Stimulated activated CD8-positive, alpha-beta memory T cell treated with anti-CD3 and anti-CD28 coated beads, Interleukin-15, amount 100 ng/mL, for 1 hour (primary cell): Measurements from ENCODE around the gene TM9SF2.

Experiments
- DNase-seq: peaks from one replicate; pipeline ENCODE4 v3.0.0-alpha.2; 2020; ENCODE audit warnings: low read depth

The TM9SF2 gene

DNA sequence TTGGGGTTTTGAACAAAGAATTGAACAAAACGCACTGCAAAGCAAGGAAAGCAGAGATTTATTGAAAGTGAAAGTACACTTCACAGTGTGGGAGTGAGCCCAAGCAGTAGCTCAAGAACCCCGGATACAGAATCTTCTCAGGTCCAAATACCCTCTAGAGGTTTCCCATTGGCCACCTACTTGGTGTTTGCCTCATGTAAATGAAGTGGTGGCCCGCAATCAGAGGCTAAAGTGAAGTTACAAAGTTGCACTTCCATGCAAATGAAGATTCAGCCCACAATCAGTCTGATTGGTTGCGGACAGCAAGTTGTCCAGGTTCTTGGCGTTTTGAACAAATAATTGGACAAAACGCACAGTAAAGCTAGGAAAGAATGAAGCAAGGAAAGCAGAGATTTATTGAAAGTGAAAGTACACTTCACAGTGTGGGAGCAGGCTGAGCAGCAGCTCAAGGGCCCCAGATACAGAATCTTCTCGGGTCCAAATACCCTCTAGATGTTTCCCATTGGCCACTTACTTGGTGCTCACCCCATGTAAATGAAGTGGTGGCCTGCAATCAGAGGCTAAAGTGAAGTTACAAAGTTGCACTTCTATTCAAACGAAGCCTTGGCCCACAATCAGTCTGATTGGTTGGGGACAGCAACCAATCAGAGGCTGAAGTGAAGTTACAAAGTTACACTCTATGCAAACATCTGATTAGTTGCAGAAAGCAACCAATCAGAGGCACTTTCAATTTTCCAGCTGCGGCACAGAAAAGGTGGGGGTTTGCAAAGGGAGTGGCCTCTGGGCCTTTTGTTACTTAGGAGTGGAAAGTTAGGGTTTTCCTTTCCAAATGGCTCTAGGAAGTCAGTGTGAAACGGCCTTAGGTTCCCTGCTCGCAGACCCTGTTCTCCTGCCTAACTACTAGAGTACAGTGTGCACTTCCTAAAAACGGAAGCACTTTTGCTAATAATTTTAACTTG lies 4.8 kb upstream of the TM9SF2 start:
- peak; percentile 51 for DNase-seq

DNA sequence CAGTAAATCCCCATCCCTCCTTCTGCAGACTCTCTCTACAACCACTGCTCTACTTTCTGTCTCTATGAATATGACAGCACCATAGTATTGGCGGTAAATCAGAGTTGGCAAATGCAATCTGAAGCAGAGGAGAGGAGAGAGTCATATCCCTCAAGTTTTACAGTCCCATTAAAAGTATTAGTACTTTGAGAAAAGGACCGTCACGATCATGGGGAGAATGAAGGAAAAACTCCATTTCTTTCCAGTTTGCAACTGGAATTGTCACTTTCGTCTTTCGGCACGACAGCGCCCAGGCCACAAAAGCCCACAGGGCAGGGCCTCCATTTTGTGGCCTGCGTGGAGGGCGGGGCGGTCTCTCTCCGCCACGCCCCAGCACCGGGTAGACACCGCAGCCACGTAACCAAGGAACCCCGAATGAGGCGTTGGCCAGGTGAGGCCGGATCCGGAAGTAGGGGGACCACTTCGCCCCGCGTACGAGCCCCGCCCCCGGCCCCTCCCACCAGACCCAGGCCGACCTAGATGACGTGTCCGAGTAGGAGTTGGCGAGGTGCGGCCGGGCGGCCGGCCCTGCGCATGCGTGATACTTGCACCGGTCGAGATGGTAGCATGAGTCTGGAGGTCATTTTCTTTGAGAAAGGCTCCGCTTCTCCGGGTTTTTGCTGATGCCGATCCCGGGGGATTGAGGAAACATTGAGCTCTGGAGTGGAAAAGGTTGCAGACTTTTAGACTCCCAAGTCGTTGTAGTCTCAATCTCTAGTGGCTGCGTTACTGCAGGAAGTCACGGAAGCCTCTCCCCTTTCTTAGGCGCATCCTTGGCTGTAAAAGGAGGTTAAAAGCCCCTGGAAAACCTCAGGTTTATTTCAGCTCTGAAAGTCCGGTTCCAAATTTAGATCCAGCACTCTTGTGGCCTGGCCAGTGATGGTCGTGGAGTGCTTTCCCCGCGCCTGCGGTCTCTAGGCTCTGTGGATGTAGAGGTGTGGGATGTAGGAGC lies 2.8 kb upstream of the TM9SF2 start:
- peak; percentile 88 for DNase-seq

DNA sequence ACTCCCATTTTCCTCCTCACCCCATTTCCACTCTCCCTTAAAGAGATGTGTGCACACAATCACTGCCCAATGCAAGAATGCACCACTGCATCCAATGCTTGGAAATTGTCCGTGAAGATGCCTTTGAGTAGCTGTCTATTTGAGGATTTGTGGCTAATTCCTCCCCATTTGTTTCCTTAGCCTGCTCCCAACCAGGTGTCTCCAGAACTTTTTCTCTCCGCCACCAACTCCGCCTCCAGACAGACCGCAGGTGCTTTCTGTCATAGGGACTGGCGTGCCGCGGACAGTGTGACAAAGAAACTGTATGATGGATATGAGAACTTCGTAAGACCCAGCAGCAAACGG lies 461 bp upstream of the TM9SF2 start:
- no peak for DNase-seq

DNA sequence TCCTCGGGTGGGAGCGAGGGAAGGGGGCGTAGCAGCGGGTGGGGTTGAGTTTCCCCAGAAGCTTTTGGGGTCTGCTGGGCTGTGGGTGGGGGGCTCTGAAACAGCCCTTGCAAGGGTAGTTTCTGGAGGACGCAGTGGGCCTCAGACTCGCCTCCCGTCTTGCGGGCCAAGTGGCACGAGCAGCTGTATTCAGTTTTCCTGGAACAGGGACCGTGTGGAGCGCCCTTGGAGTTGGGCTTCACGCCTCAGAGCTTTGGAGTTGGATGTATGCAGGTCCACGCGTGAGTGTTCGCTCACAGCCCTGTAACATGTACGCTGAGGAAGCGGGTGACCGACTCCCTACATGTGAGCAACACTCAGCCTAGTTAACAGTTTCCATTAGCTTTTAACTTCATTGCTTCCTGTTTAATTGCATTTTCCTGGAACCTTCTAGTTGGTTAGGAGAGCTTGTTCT lies 603 bp downstream of the TM9SF2 start:
- no peak for DNase-seq

DNA sequence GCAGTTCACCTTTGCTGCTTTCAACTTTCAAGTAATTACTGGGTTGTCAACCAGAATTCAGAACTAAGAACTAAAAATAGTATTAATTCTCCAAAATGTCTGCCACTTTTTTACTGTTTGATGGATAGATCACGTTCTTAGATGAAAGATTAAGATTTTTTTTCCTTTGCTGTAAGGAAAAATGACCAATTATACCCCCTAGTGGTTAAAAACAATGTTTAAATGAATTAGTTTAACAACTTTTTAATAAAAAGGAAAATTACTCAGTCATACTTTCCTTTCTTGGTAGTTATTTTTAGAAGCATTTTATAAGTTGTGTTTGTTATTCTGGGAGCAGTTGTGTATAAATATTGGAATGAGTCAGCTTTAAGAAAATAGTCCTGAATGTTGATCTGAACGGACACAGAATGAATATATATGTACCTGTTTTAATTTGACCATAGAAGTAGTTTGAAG lies 4.6 kb downstream of the TM9SF2 start:
- no peak for DNase-seq

DNA sequence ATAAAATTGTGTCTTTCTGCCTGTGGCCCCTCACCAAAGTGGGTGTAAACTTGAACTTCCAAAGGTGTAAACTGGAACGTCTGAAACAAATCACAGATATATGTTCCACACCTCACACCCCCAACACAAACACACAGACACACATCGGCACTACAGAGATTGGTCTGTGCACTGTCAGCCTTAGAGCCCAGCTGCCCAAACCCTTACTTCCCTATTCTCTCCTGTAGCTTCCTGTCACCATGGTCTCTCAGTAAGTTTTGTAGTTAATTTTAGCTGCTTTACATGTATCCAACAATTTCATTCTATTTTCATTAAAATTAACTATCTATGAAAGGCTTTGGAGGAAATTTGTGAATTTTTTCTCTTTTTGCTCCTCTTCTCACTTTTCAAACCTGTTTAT lies 5.4 kb downstream of the TM9SF2 start:
- DNase-seq: no peak

DNA sequence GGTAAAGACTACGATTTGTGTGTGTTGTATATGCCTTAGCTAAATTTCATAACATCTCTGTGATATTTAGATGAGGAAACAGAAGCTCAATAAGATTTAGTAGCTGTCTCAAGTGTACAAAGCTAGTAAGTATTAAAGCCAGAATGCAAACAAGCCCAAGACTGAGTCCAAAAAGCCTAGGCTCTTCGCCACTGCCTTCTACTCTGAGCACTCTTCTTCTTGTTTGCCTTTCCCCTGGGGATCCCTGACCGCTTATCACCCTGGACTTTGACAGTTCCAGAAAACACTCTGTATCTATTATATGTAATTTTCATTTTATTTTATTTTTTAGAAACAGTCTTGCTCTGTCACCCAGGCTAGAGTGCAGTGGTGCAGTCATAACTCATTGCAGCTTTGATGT lies 5.8 kb downstream of the TM9SF2 start:
- no peak for DNase-seq

DNA sequence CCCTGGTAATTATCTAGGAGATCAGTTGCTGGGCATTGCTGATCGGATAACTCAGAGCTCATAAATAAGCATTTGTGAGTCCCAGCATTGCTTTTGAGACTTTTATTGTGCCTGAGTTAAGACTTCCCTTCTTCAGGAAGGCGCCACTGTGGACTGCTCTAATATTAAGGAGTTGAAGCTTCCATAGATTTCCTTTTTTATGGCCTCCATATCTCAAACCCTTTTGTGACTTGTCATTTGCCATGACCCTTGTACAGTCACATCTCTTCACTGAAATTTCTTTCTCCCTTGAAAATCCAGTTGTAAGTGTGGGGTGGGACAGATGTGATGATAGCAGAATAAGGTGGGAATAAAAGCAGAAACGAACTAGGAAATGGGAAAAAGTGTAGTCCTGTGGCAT lies 6.3 kb downstream of the TM9SF2 start:
- DNase-seq: no peak

DNA sequence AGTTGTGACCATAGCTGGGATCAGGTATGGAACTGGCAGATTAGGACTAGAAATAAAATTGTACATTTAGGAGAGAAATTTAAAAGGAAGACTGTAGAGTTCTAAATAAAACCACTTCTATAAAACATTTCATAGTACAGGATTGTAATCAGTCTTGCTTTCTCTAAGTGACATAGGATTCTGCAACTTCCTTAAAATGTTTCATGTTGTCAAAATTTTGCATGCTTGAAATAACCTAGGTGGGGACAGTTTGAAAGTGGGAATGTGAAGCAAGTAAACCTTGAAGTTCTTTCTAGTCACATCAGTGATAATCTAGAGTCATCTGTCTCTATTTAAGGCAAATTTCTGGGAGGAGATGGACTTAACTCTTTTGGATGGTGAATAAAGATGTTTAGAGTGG lies 6.7 kb downstream of the TM9SF2 start:
- DNase-seq: no peak

DNA sequence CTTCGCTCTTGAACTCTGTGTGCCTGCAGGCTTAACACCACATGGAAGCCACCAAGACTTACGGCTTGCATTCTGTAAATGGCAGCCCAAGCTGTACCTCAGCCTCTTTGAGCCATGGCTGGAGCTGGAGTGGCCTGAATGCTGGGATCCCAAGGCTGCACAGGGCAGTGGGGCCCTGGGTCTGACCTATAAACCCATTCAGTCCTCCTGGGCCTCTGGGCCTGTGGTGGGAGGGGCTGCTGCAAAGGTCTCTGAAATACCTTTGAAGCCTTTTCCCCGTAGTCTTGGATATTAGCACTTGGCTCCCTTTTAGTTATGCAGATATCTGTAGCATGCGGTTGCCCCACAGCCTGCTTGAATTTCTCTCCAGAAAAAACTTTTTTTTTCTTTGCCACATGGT lies 8.2 kb downstream of the TM9SF2 start:
- DNase-seq: no peak

DNA sequence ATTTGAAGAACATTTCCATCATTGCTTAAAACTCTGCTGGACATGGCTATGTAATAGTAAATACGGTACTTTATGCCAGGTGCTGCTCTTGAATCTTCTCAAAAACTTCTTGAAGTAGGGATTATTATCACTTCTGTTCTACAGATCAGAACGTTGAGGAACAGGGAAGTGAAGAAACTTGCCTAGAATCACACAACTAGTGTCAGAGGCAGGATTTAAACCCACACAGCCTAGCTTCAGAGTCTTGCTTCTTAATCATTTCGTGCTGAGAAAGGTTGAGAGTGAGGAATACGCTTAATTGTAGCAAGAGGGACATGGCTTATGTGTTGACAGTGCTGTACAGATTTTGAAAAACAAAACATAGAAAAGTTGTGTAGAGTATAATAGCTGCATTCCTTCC lies 13.5 kb downstream of the TM9SF2 start:
- no peak for DNase-seq

DNA sequence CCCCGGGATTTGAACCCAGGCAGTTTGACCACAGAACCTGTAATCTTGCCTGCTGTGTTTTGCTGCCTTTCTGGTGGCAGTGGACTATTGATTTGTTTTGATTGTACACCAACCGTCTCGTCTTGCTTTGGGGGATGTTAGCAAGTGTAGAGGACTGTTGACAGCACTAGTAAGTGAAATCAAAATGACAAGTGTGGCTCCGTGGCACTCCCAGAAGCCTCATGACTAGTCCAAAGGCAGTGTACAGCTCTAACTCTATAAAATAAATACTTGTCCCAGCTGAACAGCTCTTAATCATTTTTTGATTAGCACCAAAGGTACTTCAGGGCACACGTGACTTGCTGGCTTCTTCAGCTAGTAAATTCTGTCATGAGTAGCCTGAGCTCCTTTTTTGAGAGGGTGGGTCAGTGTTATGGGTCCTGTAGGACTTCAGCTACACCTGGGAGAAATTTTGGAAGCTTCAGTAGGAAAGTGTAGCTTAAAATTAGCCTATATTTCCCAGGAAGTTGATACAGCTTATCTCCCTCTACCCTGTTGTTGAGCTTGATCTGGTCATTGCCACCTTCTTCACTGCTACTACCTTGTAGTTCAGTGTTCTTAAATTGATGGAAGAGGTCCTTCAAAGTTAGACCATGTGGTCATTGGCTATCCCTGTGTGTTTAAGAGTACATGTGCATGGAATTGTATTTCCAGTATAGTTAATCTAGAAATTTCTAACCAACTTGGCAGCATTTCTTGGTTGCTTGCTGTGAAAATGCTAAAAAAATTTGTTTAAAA lies 15.1 kb downstream of the TM9SF2 start:
- no peak for DNase-seq

DNA sequence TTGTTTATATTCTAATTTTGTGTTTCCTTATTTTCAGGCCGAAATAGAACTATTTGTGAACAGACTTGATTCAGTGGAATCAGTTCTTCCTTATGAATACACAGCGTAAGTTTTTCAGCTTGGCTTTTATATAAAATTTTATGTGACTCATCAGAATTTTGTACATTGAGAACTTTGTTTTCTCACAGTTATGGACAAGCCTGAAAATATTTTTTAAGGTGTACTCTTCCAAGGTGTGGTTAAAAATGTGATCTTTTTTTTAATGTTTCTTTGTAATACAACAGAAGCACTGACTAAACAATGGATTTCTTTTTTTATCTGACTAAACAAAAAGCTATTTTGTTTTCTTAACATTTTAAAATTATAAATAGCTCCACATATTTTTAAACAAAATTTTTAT lies 16.3 kb downstream of the TM9SF2 start:
- no peak for DNase-seq

DNA sequence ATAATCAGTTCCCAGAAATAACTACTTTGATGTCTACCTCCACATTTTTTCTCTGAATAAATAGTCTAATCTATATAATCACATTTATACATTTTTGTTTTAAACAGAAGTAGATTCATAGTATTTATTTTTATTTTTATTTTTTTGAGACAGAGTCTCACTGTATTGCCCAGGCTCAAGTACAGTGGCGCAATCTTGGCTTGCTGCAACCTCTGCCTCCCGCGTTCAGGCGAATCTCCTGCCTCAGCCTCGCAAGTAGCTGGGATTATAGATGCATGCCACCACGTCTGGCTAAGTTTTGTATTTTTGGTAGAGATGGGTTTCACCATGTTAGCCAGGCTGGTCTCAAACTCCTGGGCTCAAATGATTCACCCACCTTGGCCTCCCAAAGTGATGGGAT lies 16.7 kb downstream of the TM9SF2 start:
- DNase-seq: no peak

DNA sequence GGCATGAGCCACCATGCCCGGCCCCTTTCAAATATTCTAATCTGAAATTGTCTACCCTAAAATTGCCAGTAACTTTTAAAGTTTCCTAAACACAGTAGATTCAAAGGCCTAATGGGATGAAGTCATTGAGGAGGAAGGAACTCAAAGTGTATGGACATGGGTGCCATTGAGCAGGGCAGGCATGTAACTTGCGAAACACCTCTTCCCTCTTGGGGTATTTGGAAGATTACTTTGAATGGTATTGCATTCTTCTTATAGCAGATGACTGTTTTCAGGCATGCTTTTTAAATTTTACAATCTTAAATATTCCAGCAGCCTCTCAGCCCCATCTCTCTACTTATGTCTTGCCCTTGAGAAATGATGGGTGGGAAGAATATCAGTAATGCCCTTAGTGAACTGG lies 21.0 kb downstream of the TM9SF2 start:
- no peak for DNase-seq

DNA sequence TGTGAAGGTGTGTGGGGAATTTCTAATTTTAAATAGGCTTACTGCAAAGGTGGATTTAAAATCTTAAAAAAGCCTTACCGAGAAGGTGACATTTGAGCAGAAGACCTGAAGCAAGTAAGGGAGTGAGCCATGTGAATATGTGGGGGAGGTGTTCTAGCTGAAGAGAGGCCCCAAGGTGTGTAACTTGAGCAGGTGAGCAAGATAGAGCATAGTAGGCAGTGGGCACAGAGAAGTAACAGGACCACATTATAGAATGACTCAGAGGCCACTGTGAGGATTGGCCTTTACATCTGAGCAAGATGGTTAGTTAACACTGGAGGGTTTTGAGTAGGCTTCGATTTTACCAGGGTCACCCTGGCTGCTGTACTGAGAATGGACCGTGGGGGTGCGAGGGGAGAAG lies 22.6 kb downstream of the TM9SF2 start:
- DNase-seq: no peak

DNA sequence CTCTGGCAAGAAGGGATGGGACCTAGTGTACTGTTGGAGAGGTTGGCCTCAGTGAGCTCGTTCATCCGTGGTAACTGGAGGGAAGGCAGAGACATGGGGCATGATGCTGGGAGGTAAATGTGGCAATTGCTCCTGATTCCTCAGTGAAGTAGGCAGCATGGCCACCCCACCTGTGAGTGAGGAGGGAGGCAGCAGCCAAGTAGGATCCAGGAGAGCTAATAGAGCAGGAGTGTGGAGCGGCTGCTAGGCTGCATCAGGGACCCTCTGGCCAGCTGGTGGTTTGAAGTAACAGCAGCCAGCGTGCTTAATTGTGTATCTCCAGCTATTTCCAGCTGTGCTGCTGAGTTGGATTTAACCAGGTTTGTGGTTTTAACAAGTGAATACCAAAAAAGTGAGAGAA lies 24.7 kb downstream of the TM9SF2 start:
- no peak for DNase-seq

DNA sequence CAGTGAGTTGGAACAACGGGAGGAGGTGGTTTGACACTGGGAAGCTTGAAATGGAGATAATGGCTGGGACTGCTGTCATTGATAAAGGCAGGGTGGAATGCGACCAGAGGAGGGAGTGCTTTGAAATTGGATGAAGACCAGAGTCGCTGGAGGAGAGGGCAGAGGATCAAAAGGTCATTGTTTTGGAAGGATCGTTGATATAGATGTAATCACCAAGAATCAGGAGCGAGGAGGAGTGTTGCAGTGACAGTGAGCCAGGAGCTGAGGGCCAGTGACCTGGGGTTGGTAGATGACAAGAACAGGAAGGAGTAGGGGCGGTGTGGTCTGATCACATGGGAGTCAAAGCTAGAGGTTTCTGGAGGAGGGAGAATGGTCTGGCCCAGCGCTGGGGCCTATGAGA lies 25.3 kb downstream of the TM9SF2 start:
- no peak for DNase-seq

DNA sequence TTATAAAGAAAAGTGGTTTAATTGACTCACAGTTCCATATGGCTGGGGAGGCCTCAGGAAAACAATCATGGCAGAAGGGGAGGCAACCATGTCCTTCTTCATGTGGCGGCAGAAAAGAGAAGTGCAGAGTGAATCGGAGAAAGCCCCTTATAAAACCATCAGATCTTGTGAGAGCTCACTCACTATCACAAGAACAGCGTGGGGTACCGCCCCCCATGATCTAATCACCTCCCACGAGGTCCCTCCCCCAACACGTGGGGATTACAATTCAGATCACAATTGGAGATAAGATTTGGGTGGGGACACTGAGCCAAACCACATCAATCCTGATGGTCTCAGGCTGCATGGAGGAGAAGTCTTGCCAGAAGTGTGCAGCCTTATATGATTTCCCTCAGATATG lies 26.0 kb downstream of the TM9SF2 start:
- no peak for DNase-seq

DNA sequence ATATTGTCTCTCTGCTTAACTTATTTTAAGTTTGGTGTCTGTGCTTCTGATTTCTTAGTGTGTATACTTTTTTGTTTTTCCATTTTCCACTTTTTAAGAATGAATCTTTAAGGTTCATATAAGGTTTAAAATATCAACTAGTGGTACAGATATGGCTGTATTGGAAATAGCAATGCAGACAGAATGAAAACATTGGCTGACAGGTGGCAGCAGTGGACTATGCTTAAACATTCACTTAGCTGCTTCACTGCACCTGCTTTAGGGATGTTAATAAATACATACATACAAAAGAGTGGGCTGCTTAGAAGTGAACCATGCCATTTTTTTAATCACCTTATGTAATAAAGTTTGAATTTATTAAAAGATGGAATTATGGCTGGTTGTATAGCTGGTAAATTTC lies 27.3 kb downstream of the TM9SF2 start:
- DNase-seq: no peak

DNA sequence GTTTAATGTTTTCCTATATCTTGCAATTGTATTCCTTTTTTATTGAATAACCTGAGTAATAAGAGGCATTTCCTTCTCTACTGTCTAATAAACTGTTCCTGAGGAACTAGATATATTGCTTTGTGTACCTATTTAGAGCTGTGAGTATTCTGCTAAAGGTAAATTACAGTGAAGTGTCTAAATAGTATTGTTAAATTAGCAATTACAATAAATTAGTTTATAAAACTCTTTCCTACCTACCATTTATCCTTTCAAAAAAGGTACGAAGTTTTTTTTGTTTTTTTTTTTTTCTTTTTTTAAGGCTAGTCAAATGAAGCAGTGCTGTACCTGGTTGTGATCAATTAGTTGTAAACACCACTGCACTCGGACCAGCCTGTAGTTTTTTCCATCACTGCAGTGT lies 34.8 kb downstream of the TM9SF2 start:
- DNase-seq: no peak

DNA sequence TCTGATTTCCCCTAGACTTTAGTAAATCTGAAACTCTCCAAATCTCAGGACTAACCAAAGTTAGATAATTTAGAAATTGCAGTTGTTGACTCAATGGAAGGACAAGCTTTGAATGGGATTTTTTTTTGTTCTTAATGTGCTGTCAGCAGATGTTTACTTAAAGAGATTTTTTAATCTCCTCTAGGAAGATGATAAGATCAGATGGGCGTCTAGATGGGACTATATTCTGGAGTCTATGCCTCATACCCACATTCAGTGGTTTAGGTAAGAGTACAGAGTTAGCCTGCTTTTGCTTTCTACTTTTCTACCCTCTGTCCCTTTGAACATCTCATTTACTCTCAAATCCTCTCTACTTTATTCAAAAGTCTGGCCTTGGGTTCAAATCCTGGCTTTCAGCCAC lies 39.3 kb downstream of the TM9SF2 start:
- DNase-seq: no peak
